ENCODE data around the gene KCND3.

The KCND3 gene

DNA sequence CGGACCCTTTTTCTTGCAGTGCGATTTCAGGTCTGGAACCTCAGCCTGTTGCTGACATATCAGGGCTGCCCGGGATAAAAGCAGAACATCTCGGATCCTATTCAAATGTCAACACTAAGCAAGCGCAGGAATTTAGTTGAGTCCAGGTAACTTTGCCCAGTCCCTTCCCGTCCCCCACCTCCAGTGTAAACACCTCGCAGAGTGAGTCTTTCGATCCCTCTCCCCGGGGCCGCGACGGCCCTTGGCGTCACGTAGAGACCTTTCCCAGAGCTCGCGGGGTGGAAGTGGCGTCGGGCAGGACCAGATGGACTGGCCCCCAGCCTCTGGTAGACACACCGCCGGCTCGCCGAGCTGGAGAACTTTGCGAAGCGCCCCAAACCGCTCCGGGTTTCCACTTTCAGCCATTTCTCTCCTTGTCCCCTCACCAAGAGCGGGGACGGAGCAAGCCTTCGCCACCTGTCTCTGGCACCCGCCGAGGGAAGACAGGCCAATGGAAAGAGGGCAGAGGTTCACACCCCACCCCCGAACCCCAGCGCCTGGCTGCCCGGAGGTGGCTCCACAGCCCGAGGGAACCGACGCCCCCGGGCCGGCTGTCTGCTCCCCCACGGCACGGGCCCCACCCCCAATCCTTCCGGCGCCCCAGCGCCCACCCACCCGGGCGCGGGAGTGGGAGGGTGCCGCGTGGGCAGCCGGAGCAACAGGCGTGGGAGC, 570 bp downstream of the KCND3 start:
- no peak for DNase-seq (ENCODE audit: low spot score)

DNA sequence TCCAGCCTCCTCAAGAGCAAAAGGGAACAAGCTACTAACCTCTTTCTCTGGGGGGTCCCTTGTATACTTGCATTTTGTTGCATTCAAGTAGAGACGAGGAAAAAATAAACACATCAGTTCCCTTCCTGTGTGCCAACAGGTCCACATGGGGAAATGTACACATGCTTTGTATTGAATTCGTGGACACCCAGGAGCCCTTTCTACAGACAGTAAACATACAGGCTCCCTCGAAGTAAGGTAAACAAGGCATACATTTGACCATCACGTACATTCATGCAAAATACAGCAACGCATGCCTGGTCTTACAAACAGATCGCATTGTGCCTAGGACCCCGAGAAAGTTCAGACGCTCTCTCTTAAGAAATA, 1.1 kb downstream of the KCND3 start:
- no peak for DNase-seq (ENCODE audit: low spot score)

DNA sequence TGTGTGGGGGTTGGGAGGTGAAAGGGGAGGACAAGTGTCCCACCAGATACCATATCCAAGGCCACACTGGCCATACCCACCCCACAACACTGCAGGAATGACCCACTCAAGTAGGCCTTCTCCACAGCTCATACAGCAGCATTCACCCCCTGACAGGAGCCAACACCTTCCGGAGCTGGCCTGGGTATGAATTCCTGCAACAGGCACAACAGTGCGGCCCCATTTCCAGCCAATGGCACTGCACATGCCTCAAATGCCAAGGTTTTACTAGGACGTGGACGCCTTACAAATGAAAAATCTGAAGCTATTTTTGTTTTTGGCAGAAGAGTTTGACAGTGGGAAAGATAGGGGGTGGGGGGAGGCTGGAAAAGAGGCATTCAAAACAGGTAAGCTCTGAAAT, 2.0 kb downstream of the KCND3 start:
- DNase-seq (ENCODE audit: low spot score), result no peak

DNA sequence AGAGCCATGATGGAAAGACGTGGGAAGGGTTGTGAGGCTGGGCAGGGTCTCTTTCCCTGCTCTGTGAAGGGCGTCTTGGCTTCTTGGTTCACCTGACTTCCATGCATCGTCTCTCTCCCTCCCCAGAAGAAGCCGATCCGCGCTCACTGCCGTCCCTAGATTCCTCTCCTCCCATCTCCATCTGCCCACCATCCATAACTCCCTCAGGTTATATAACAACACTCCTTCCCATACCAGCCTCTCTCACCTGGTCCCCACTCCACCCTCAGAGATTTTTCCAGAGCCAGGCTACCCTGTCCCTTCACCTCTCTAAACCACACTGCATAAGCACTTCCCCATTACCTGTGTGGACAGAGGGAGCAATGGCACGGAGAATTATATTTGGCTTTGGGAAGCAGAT, 6.0 kb downstream of the KCND3 start:
- no peak for DNase-seq (ENCODE audit: low spot score)

DNA sequence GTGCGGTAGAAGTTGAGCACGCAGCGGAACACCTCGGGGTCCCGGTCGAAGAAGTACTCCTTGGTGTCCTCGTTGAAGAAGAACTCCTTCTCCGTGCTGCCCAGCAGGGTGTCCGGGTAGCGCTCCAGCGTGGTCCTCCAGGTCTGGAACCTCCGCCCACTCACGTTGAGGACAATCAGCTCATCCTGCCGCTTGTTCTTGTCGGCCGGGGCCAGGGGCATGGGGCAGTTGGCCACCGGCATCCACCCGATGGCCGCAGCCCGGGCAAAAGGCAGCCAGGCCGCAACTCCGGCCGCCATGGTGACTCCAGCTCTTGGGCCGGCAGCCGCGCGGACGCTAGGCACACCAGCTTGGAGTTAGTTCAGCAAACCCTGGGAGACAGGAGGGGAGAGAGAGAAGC, 7.0 kb downstream of the KCND3 start:
- no peak for DNase-seq (ENCODE audit: low spot score)

DNA sequence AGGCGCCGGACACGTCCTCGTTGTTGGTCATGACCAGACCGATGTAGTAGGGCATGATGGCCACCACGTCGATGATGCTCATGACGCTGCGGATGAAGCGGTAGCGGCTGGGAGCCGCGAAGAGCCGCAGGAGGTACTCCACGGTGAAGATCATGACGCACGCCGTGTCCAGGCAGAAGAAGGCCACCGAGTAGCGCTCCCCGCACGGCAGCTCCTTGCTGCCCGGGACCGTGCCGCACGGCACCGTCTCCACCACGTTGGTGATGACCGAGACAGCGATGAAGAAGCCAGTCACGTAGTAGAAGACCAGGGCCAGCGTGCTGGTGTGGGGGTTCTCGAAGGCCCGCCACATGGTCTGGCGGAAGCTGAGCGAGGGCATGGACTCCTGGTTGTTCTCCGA, 7.6 kb downstream of the KCND3 start:
- DNase-seq (ENCODE audit: low spot score), result no peak

DNA sequence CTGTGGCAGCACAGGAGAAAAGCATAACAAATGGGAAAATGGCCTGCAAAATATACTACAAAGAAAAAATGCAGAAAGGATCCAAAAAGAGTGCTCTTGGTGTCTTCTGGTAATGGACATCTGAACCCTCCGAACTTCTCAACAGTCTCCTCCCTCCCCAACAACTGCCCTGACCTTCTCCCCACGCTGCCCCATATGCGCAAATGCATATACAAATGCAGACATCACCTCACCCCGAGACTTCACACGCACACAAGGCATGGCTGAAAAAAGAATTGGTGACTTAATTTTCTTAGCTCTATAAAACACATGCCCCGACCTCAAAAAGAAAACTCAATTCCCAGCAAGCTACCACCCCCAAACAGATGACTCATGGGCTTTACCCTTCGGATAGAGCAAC, 8.4 kb downstream of the KCND3 start:
- no peak for DNase-seq (ENCODE audit: low spot score)

DNA sequence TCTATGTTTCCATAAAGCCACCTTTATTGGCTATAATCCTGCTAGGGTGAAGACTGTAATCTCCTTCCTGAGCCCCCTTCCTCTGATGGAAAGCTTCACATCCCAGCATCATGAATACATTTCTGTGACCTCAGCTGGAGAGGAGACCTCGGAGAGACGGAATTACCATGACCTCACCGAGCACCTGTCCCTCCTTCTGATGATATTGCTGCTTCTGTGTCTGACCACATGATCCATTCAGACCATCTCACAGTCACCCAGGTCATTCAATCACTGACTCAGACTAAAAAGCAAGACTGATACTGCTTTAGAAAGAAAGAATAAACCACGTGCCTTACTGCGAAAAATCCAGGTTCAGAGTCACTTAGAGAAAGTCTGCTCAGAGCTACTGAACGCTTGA, 8.8 kb downstream of the KCND3 start:
- no peak for DNase-seq (ENCODE audit: low spot score)

DNA sequence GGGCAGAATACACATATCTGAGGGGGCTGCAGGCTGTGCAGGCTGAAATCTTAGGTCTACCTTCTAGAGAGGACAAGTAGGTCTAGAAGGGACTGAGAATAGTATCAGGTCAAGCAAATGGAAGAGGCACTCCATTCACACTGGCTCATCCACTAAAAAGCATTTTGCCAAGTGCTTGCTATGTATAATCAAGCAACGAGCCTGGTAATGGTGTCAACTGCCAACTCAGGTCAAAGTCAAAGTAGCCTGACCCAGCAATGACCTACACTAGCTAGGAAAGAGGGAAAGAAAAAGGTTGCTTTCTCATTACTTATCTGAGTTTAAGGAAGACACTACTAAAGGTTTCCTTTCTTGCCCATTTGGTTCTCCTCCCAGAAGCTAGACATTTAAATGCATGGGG, 10.8 kb downstream of the KCND3 start:
- DNase-seq (ENCODE audit: low spot score), result no peak

DNA sequence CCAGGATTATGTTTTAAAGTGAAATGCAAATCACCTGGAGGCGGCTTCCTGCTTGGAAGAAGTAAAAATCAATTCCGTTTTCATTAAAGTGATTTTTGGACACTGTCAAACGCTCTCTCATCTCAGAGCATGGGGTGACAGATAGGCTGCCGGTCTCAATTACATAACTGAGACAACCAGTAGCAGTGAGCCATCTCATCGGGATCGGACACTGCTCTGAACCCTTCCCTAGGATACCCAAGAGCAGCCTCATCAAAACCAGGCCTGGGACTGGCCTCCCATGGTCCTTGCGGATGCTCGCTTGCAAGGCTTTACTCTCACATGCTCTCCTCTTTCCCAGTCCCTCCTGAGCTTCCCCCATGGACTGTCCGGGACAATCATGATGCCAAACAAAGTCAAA, 12.1 kb downstream of the KCND3 start:
- no peak for DNase-seq (ENCODE audit: low spot score)

DNA sequence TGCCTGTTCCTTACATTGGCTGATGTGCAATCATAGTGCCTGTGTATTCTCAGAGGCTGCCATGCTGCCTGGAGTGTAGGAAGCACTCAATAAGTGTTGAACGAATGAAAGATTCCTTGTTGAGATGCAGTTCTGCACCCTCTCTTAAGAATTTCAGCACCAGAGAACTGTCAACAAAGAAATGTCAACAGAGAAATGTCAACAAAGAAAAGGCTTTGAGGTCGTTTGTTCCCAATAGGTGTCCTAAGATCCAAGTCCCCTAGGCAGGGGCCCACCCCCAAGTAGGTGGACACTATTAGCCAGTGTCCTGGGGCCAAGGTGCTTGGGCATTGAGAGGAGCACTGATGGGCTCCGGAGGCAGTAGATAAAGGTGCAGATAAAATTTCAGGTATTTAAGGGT, 12.6 kb downstream of the KCND3 start:
- no peak for DNase-seq (ENCODE audit: low spot score)

DNA sequence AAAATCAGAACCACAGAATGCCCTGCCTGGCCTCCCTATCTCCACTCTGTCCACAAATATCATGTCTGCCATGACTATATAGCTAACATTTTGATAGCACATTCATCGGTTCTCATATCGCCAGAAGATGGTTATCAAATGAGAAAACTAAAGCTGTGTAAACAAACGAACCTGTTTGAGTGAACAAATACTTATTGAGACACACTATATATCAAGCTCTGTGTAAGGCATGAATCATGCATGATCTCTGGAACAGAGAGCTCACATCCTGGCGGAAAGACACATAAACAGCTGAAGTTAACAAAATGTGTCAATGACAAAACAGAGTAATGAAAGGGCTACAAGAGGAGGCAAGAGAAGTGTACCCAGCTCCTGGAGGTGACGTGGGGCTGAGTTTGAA, 13.1 kb downstream of the KCND3 start:
- DNase-seq (ENCODE audit: low spot score), result no peak

DNA sequence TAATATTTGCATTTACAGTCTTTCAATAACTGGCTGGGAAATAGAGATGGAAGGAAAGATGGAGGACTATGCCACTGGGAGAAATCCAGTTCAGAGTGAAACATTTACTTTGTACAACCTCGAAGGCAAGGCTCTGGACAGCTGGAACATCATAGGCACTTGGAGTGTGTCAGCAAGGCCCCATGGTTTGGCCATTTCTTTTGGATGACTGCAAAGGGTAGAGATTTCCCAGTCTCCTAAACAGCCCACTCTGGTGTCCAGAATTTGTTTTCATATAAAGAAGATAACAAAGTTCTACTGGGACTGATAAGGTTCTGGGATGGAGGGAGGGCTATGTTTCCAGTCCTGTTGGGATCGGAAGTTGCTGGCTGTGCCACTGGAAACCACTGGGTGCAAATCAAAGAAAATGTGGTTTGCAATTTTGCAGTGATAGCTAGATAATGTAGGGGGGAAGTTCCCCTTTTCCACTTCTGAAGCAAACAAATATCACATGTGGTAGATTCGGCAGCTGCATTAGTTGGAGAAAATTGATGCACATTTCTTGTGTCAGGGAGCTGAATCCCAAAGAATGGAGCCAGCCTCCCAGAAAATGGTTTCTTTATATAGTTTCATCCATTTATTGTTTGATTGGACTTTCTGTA, 16.2 kb downstream of the KCND3 start:
- no peak for DNase-seq (ENCODE audit: low spot score)

DNA sequence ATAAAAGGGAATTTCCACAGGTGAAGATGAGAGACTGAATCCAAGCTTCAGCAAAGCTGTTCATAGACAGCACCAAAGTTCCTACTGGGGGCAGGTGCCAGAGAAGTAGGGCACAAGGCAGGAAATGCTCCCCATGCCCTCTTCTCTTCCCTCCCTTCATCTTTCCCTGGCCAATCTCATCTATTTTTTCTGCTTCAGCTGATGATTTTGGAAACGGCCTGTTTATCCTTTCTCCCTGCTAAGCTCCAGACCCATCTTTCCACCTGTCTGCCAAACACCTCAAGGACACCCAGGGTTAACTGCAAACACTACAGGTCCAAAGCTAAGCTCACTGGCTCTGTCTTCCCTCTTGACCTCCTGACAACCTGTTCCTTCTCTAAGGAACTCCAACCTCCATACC, 18.1 kb downstream of the KCND3 start:
- no peak for DNase-seq (ENCODE audit: low spot score)

DNA sequence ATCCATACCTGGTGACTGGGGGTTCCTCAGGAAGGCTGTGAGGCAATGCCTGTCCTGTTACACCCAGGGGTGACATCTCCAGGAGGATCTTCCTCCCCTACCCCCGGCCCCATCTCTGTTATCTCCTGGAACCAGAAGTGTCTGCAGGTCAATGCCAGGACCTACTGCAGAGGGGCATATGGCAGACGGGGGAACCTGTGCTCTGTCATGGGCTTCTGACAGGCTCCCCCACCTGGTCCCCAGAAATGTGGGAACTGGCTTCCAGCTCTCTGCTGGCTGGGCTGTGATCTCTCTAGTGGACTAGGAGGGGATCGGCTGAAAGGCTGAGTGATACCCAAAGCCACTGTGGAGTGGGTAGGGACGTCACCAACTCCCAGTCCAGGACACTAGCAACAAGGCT, 21.0 kb downstream of the KCND3 start:
- DNase-seq (ENCODE audit: low spot score), result no peak

DNA sequence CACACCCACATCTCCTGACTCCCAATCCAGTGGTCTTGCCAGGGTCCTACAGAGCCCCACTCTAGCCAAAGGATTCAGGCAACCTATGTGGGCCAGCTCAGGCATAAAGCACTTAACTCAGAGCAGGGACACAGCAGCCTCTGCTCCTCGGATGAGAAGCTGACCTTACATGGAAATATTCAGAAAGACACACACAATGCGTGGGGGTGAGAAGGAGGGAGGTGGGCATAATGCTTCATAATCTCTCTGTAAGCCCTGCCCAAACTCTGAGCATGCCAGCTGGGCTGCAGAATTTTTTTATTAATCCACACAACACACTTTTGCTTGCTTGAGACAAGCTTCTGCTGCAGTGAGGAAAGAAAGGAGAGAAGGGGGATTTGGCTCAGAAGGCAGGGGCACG, 21.6 kb downstream of the KCND3 start:
- DNase-seq (ENCODE audit: low spot score), result no peak

DNA sequence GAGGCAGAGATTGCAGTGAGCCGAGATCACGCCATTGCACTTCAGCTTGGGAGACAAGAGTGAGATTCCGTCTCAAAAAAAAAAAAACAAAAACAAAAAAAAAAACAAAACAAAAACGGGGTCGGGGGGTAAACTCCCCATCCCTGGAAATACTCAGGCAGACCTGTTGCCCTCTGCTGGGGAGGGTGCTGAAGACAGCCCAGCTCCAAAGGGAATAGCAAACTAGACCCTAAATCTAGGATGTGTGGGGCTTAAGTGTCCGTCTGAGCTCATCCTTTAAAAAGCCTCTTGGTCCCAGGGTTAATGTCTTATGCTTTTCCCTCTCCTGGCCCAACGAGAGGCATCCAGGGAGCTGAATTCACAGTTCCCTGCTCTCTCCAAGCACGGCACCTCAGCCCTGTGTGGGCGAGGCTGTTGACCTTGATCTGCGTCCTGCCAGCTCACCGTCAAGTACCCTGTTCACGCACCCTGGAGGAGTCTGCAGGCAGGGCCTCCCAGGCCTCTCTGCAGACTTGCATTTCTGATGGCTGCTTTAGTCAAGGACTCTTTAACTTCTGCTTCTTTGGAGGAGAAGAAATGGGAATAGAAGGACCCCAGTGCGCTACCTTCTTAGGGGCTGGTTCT, 22.3 kb downstream of the KCND3 start:
- DNase-seq (ENCODE audit: low spot score), result no peak

DNA sequence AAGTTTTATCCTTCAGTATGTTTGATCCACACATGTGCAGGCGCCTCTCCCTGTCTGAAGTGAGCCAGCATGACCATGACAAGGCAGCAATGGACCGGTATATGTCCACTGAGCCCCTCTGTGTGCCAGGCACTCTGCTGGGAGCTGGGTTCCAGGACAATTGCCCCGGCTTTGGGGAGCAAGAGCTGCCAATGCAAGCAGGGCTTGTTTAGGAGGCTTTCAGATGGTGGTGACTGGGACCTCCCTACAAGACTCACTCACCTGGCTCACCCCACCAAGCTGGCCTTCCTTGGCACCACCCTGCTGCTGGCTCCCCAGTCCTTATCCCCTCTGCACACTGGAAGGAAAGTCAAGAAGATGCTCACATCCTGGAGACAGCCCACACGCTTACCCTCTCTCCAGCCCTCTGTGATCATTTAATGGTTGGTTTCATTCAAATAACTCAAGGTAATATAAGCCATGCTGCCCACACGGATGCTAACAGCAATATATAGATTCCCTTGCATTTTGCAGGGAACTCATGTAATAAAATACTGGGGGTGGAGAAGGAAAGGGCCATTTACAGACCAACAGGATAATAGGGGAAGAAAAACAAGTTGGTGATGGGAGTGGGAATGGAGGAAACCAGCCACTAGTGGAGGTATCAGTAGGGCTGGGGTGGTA, 23.6 kb downstream of the KCND3 start:
- DNase-seq (ENCODE audit: low spot score), result no peak

DNA sequence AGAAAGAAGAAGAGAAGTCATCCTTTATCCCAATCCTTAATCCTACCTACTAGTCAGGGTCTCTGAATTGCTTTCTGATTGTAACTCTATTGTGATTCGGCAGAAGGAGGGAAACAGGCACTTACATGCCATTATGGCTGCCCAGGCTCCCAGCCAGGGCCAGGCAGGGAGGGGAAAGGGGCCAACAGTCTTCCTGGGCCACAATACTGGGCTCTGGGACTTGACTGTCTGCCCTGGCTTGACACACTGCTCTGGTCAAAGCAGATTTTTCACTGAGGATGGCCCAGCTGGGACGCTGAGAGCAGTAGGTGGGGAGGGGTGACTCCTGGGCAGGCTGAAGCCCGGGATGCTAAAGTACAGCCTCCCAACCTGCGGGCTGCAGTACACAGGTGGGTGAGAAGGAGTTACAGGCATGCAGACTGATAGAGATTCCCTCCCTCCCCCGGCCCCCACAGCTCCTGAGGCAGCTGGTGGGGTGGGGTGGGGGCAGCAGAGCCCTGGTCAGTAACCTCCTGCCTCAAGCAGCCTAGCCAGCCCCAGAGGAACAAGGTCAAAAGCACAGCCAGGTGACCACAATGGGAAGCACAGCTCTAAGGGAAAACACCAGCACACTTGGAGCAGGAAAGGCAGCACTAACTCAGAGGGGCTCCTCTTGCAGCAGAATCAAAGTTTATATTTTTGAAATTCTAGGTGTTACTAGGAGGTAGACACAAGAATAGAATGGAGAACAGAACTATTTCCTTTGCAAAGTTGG, 25.3 kb downstream of the KCND3 start:
- no peak for DNase-seq (ENCODE audit: low spot score)

DNA sequence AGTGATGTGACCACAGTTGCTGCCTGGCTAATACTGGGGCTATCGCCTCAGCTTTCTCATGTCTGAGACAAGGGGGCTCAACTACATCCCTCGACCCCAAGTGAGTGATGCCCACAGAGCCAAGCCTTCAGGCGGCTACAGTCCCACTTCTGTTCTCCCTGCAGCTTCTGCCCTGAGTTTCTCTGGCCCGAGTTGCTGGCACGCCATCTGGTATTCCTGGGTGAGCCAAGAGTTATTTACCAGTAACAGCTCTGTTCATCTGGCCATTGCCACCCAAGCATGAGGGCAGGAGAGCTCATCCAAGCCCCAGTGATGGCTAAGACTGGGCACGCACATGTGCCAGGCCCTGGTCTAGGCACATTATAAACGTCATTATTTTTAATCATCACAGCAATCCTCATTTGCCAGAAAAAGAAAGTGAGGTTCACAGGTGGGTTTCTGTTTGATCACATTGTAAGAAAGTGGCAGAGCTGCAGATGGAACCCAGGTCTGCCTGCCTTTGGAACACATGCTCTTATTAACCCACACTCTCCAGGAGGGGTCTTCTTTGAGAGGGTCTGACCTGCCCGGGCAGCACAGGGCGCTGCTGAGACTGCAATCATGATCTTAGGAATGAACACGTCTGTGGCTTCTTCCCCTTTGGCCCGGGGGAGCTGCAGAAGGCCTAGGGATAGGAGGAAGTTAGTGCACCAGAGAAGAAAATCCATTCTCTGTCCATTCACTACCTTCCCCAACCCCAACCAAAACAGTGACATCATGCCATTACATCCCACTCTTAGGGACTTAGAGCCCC, 27.5 kb downstream of the KCND3 start:
- no peak for DNase-seq (ENCODE audit: low spot score)

DNA sequence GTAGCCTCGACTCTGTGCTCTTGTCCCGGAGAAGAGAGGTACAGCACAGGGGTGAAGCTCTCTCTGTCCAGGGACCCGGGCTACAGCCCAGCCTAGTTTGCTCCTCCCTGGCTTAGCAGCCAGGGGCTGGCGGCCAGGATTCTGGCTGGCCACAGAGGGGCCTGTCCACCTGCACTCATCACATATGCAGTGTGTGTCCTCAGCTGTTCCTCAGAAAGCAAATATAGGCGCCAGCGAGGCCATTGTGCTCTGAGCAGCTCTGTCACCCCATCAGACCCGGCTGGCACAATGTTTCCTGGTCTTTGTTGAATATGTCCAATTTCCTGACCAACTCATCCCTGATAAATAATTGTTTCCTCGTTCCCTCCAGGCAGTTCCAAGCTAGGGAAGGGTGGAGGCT, 28.5 kb downstream of the KCND3 start:
- DNase-seq (ENCODE audit: low spot score), result no peak

DNA sequence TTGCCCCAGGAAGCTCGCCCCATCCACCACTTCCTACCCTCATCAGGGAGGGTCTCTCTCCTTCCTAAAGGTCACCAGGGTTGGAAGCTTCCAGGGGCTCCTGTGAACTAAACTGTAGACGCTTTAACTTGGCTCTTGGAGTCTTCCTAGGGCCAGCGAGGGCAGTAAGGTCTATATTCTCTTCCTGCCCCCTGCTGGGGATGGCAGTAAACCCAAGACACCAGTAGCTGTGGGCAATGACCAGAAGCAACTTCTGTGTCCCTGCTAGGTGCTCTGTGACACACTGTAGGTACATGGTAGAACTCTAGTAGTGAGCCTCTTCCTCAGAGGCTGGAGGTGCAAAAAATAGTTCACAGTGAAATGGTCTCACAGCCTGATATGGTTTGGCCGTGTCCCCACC, 30.0 kb downstream of the KCND3 start:
- DNase-seq (ENCODE audit: low spot score), result no peak
